ENCODE measurements around the gene CDK14.

- TF ChIP-seq, protein P1, sequence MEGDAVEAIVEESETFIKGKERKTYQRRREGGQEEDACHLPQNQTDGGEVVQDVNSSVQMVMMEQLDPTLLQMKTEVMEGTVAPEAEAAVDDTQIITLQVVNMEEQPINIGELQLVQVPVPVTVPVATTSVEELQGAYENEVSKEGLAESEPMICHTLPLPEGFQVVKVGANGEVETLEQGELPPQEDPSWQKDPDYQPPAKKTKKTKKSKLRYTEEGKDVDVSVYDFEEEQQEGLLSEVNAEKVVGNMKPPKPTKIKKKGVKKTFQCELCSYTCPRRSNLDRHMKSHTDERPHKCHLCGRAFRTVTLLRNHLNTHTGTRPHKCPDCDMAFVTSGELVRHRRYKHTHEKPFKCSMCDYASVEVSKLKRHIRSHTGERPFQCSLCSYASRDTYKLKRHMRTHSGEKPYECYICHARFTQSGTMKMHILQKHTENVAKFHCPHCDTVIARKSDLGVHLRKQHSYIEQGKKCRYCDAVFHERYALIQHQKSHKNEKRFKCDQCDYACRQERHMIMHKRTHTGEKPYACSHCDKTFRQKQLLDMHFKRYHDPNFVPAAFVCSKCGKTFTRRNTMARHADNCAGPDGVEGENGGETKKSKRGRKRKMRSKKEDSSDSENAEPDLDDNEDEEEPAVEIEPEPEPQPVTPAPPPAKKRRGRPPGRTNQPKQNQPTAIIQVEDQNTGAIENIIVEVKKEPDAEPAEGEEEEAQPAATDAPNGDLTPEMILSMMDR (IDR thresholded peaks at IDR 0.05; ENCODE audit: insufficient read depth, low read length) = no peak
- TF ChIP-seq POLR2AphosphoS5 (IDR thresholded peaks at IDR 0.05; ENCODE audit: low read depth) (no peak), REST (IDR thresholded peaks at IDR 0.05; ENCODE audit: insufficient replicate concordance, low read depth) (no peak)
Observed at GRCh38 chr7:91055219-91055618, 459.1 kb downstream of the CDK14 start.
